Fibroblast of the aortic adventitia (primary cell): ENCODE results near the gene LRRC66. TPM values are rescaled to one million over a fixed set of nuclear protein-coding genes. Genes with fewer than 3 reads are reported as not detected.

Experiments used
- DNase-seq: peaks from one replicate; pipeline ENCODE4 v3.0.0-alpha.2; 2010; ENCODE audit warnings: low read depth
- H3K4me3 ChIP-seq: 2 replicates; pipeline ENCODE4 v1.5.1; 2011; ENCODE audit warnings: low read depth, mild to moderate bottlenecking, control low read depth, low read length, moderate library complexity
- small RNA-seq: library from RNA; depleted of rRNA; stranded (forward); fragments of <200 nt; gene quantifications from one replicate; pipeline ENCODE3, GENCODE V24; 2012
- total RNA-seq: library from RNA; depleted of rRNA; stranded (reverse); fragments of >200 nt; gene quantifications from 2 replicates; pipeline ENCODE4 v1.2.3, GENCODE V29; 2012; ENCODE audit warnings: low replicate concordance
- TF ChIP-seq, protein P1 (sequence below): IDR thresholded peaks from 2 replicates; pipeline ENCODE4 v1.5.1; 2011; ENCODE audit warnings: mild to moderate bottlenecking, low read length, control low read depth, inconsistent platforms; ENCODE audit not compliant: insufficient read depth

Gene LRRC66
- total RNA-seq, 1 donor, result 0.81 TPM

DNA sequence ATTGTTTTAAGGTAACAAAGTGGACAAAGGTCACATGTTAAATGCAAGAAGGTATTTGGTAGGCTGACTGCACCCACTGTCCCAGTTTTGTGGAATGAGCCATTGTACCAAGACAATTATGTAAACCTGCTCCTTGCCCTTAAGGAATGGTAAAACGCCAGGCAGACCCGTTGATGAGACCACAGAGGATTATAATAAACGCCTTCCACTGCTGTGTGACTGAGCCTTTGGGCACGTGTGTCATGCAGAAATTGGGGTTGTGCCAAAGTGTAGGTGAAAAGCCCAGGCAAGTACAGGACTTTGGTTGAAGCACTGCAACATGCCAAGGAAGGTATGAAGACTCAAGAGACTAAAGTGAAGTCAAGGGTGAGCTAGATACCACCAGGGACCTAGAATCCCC is 59.7 kb downstream of the LRRC66 start:
- TF ChIP-seq, protein P1, sequence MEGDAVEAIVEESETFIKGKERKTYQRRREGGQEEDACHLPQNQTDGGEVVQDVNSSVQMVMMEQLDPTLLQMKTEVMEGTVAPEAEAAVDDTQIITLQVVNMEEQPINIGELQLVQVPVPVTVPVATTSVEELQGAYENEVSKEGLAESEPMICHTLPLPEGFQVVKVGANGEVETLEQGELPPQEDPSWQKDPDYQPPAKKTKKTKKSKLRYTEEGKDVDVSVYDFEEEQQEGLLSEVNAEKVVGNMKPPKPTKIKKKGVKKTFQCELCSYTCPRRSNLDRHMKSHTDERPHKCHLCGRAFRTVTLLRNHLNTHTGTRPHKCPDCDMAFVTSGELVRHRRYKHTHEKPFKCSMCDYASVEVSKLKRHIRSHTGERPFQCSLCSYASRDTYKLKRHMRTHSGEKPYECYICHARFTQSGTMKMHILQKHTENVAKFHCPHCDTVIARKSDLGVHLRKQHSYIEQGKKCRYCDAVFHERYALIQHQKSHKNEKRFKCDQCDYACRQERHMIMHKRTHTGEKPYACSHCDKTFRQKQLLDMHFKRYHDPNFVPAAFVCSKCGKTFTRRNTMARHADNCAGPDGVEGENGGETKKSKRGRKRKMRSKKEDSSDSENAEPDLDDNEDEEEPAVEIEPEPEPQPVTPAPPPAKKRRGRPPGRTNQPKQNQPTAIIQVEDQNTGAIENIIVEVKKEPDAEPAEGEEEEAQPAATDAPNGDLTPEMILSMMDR, result no peak
- no peak for DNase-seq

GRCh38 chr4:51958199-51958968 is 61.8 kb downstream of the LRRC66 start:
- DNase-seq, result no peak
- TF ChIP-seq, protein P1, result no peak
- H3K4me3 ChIP-seq, result no peak overlapping the region

More for the DNA sequence above, 59.7 kb downstream of the LRRC66 start:
- H3K4me3 ChIP-seq, result no peak overlapping the region

Small RNA genes lying within 50 kb of the gene (small RNA-seq; reads per million reads assigned to genes)
- not detected for gene AC104784.1

Other genes starting within 250 kb of the LRRC66 start
- 62.6 and 115 TPM in 2 replicates for gene DCUN1D4, start 177.2 kb downstream of the LRRC66 start, total RNA-seq
- gene SGCB, start 17.9 kb upstream of the LRRC66 start, total RNA-seq, result 10.0 and 36.2 TPM in 2 replicates
- 21.7 and 22.3 TPM in 2 replicates for gene SPATA18, start 30.9 kb upstream of the LRRC66 start, total RNA-seq